DND-41 (cell line): ENCODE data around the gene RAD52.

Source experiments
- ATAC-seq: fragments of 200-7000 bp; cut with Tn5 transposase; 3 replicates; pipeline ENCODE4 v1.9.1; 2021; ENCODE audit warnings: low read depth; ENCODE audit not compliant: insufficient read depth
- DNase-seq: peaks from one replicate; pipeline ENCODE4 v3.0.0-alpha.2; 2020
- H2AFZ ChIP-seq: 2 replicates; pipeline ENCODE4 v1.6.0; 2012; ENCODE audit warnings: low read depth, low read length
- H3K27ac ChIP-seq: 2 replicates; pipeline ENCODE4 v1.5.1; 2012; ENCODE audit warnings: low read length, inconsistent platforms
- H3K27me3 ChIP-seq: fragments of 200-600 bp; sonication (generic); 2 replicates; pipeline ENCODE4 v1.6.0; 2012; ENCODE audit warnings: low read length, mild to moderate bottlenecking, inconsistent platforms; ENCODE audit not compliant: insufficient read depth, poor library complexity
- H3K36me3 ChIP-seq: 2 replicates; pipeline ENCODE4 v1.5.1; 2012; ENCODE audit warnings: low read length, inconsistent platforms; ENCODE audit not compliant: insufficient read depth
- H3K4me1 ChIP-seq: 2 replicates; pipeline ENCODE4 v1.5.1; 2012; ENCODE audit warnings: mild to moderate bottlenecking, low read length; ENCODE audit not compliant: insufficient read depth
- H3K4me2 ChIP-seq: 2 replicates; pipeline ENCODE4 v1.6.0; 2012; ENCODE audit warnings: mild to moderate bottlenecking, moderate library complexity, low read length, inconsistent platforms; ENCODE audit not compliant: insufficient read depth
- H3K4me3 ChIP-seq, 2 experiments: fragments of 200-600 bp in 1 of 2; shearing (Covaris generic) in 1 of 2; 2 replicates each; pipeline ENCODE4 v1.5.1; 2012 to 2016; ENCODE audit warnings: inconsistent platforms in 2 of 2, low read length in 2 of 2, mild to moderate bottlenecking in 2 of 2, low read depth in 1 of 2, moderate library complexity in 1 of 2
- H3K79me2 ChIP-seq: 2 replicates; pipeline ENCODE4 v1.6.0; 2012; ENCODE audit warnings: low read length, inconsistent platforms; ENCODE audit not compliant: insufficient read depth
- H3K9ac ChIP-seq: 2 replicates; pipeline ENCODE4 v1.6.0; 2012; ENCODE audit warnings: low read depth, mild to moderate bottlenecking, inconsistent platforms, low read length, moderate library complexity
- H3K9me3 ChIP-seq: 2 replicates; pipeline ENCODE4 v1.5.1; 2012; ENCODE audit warnings: low read length, moderate library complexity, mild to moderate bottlenecking, inconsistent platforms; ENCODE audit not compliant: insufficient read depth, severe bottlenecking
- H4K20me1 ChIP-seq: 2 replicates; pipeline ENCODE4 v1.6.0; 2012; ENCODE audit warnings: low read length; ENCODE audit not compliant: insufficient read depth
- EZH2 ChIP-seq: IDR thresholded peaks from 3 replicates; pipeline ENCODE4 v1.6.1; 2012; ENCODE audit warnings: borderline replicate concordance, low read depth, mild to moderate bottlenecking, moderate library complexity, low read length, inconsistent platforms; ENCODE audit not compliant: severe bottlenecking
- TF ChIP-seq, protein P1 (sequence below): IDR thresholded peaks from 2 replicates; pipeline ENCODE4 v1.5.1; 2012; ENCODE audit warnings: borderline replicate concordance, low read length, moderate library complexity, mild to moderate bottlenecking; ENCODE audit not compliant: poor library complexity, severe bottlenecking; ENCODE audit errors: extremely low read depth

RAD52 gene

DNA sequence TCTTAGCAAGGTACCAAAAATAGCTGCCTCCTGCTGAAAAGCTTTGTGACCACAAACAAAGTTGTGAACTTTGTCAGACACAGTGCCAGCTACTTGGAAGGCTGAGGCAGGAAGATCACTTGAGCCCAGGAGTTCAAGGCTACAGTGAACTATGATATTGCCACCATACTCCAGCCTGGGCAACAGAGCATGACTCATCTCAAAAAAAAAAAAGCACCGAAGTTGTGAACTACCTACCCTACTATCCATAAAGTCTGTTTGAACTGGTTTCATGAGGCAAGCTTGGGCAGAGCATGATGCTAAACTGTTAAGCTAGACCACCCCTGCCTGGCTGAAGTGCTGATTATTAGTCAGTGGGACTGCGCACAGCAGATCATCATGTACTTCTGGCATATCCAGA is 75.5 kb downstream of the RAD52 start:
- Histone ChIP-seq H3K4me1 (no peaks in the 10 kb centered on the region), H3K4me2 (no peak overlapping the region), H3K9ac (no peak overlapping the region), H3K79me2 (no peaks in the 10 kb centered on the region), H4K20me1 (no peaks in the 10 kb centered on the region), H2AFZ (no peak overlapping the region), H3K36me3 (peaks cover 84% of the 10 kb centered on the region), H3K27me3 (no peaks in the 10 kb centered on the region), H3K4me3 (no peak overlapping the region), H3K9me3 (no peaks in the 10 kb centered on the region), H3K27ac (no peak overlapping the region)
- DNase-seq (no peak), ATAC-seq (no peak)
- TF ChIP-seq, protein P1, sequence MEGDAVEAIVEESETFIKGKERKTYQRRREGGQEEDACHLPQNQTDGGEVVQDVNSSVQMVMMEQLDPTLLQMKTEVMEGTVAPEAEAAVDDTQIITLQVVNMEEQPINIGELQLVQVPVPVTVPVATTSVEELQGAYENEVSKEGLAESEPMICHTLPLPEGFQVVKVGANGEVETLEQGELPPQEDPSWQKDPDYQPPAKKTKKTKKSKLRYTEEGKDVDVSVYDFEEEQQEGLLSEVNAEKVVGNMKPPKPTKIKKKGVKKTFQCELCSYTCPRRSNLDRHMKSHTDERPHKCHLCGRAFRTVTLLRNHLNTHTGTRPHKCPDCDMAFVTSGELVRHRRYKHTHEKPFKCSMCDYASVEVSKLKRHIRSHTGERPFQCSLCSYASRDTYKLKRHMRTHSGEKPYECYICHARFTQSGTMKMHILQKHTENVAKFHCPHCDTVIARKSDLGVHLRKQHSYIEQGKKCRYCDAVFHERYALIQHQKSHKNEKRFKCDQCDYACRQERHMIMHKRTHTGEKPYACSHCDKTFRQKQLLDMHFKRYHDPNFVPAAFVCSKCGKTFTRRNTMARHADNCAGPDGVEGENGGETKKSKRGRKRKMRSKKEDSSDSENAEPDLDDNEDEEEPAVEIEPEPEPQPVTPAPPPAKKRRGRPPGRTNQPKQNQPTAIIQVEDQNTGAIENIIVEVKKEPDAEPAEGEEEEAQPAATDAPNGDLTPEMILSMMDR: no peak
- TF ChIP-seq EZH2: no peak

DNA sequence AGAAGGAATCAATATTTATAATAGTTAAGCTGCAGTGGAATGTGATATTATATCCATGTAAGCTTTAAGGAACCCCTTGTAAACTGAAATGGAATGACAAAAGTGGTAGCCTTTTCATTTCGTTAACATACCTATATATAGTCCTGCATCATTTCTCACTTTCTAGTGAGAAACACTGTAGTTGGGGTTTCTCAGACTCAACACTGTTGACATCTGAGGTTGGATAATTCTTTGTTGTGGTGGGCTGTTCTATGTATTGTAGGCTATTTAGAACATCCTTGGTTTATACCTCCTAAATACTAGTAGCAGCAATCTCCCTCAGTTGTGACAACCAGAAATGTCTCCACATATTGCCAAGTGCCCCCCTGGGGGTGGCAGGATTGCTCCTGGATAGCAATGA is 79.1 kb downstream of the RAD52 start:
- H3K27me3 ChIP-seq: no peaks in the 10 kb centered on the region

DNA sequence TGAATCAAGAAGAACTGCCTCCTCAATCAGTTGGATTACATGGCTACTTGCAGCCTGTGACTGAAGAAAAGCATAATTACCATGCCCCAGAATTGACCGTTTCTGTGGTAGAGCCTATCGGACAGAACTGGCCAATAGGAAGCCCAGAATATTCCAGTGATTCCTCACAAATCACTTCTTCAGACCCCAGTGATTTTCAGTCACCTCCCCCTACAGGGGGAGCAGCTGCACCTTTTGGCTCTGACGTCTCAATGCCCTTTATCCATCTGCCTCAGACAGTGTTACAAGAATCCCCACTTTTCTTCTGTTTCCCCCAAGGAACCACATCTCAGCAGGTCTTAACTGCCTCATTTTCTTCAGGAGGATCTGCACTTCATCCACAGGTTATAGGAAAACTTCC is 80.8 kb downstream of the RAD52 start:
- Histone ChIP-seq H3K9me3 (no peaks in the 10 kb centered on the region), H2AFZ (no peak overlapping the region), H3K27me3 (no peaks in the 10 kb centered on the region), H3K4me3 (no peak overlapping the region), H3K79me2 (0 out of 2 replicates have a peak, but pooled peaks cover 4% of the 10 kb centered on the region), H3K36me3 (peaks cover 94% of the 10 kb centered on the region), H3K27ac (no peak overlapping the region), H3K9ac (no peak overlapping the region), H4K20me1 (no peaks in the 10 kb centered on the region), H3K4me2 (no peak overlapping the region), H3K4me1 (no peaks in the 10 kb centered on the region)
- TF ChIP-seq EZH2: no peak
- TF ChIP-seq, protein P1: no peak
- no peak for DNase-seq
- ATAC-seq: no peak

More for the DNA sequence above, 79.1 kb downstream of the RAD52 start:
- Histone ChIP-seq H3K9me3 (no peaks in the 10 kb centered on the region), H3K36me3 (peaks cover 92% of the 10 kb centered on the region), H2AFZ (no peak overlapping the region), H3K79me2 (0 out of 2 replicates have a peak, but pooled peaks cover 1% of the 10 kb centered on the region), H3K4me1 (no peaks in the 10 kb centered on the region), H3K4me3 (no peak overlapping the region), H3K9ac (no peak overlapping the region), H4K20me1 (no peaks in the 10 kb centered on the region), H3K4me2 (no peak overlapping the region), H3K27ac (no peak overlapping the region)
- DNase-seq: peak; percentile 13
- ATAC-seq: peak; percentile 89
- TF ChIP-seq EZH2: no peak
- TF ChIP-seq, protein P1: no peak

DNA sequence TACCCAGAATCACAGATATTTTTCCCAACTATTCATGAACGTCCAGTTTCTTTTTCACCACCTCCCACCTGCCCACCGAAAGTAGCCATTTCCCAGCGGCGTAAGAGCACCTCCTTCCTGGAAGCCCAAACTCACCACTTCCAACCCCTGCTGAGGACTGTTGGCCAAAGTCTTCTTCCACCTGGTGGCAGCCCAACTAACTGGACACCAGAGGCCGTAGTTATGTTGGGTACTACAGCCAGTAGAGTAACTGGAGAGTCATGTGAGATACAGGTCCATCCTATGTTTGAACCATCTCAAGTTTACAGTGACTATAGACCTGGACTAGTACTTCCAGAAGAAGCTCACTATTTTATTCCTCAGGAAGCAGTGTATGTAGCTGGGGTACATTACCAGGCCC is 81.6 kb downstream of the RAD52 start:
- 0 out of 2 replicates have a peak, but pooled peaks cover 4% of the 10 kb centered on the region for H3K79me2 ChIP-seq
- no peaks in the 10 kb centered on the region for H3K27me3 ChIP-seq
- H3K4me1 ChIP-seq: no peaks in the 10 kb centered on the region
- no peak overlapping the region for H3K9ac ChIP-seq
- no peak overlapping the region for H3K27ac ChIP-seq
- no peak overlapping the region for H2AFZ ChIP-seq
- DNase-seq: no peak
- H3K4me2 ChIP-seq: no peak overlapping the region
- H3K4me3 ChIP-seq: no peak overlapping the region
- no peak for TF ChIP-seq EZH2
- TF ChIP-seq, protein P1: no peak
- H3K9me3 ChIP-seq: no peaks in the 10 kb centered on the region
- H3K36me3 ChIP-seq: peaks cover 94% of the 10 kb centered on the region
- no peaks in the 10 kb centered on the region for H4K20me1 ChIP-seq
- no peak for ATAC-seq
